ENCODE results near the gene IMP4.

The IMP4 gene

GRCh38 chr2:130365075-130365474 is 22.4 kb downstream of the IMP4 start:
- H3F3A ChIP-seq (ENCODE audit: insufficient read depth, low read length): no peaks in the 10 kb centered on the region
- no peak overlapping the region for H3K4me3 ChIP-seq (ENCODE audit: low read length)
- no peak for TF ChIP-seq EZH2phosphoT487 (IDR thresholded peaks at IDR 0.05; ENCODE audit: low read length)
- TF ChIP-seq EZH2 (optimal IDR thresholded peaks at IDR 0.05; ENCODE audit: low read depth, low read length): no peak
- no peak for TF ChIP-seq CTCF (IDR thresholded peaks at IDR 0.05; ENCODE audit: low read length)
- no peak overlapping the region for H3K9ac ChIP-seq (ENCODE audit: low read length)
- H3K9me3 ChIP-seq (replicated peaks; ENCODE audit: insufficient read depth, low read length): no peaks in the 10 kb centered on the region
- H3K4me1 ChIP-seq (ENCODE audit: low read length): no peaks in the 10 kb centered on the region
- no peak overlapping the region for H2AFZ ChIP-seq (ENCODE audit: low read length)
- H3K27me3 ChIP-seq (replicated peaks; ENCODE audit: insufficient read depth, low read length): no peaks in the 10 kb centered on the region
- no peak for DNase-seq
- no peaks in the 10 kb centered on the region for H3K79me2 ChIP-seq (ENCODE audit: low read length)
- H3K27ac ChIP-seq (ENCODE audit: low read length): no peak overlapping the region
- no peaks in the 10 kb centered on the region for H4K20me1 ChIP-seq (ENCODE audit: insufficient read depth, low read length)
- H3K4me2 ChIP-seq (ENCODE audit: low read depth, low read length): no peak overlapping the region
- H3K36me3 ChIP-seq (replicated peaks; ENCODE audit: insufficient read depth, low read length): no peaks in the 10 kb centered on the region
- no peaks in the 10 kb centered on the region for H3K9me2 ChIP-seq (replicated peaks; ENCODE audit: insufficient read depth, low read length)

- no peaks in the 10 kb centered on the region for H3F3A ChIP-seq (ENCODE audit: insufficient read depth, low read length)
- no peak overlapping the region for H2AFZ ChIP-seq (ENCODE audit: low read length)
- no peak for DNase-seq
- no peak for TF ChIP-seq CTCF (IDR thresholded peaks at IDR 0.05; ENCODE audit: low read length)
- TF ChIP-seq EZH2 (optimal IDR thresholded peaks at IDR 0.05; ENCODE audit: low read depth, low read length): no peak
- no peak for TF ChIP-seq EZH2phosphoT487 (IDR thresholded peaks at IDR 0.05; ENCODE audit: low read length)
- no peak overlapping the region for H3K27ac ChIP-seq (ENCODE audit: low read length)
- no peak overlapping the region for H3K4me2 ChIP-seq (ENCODE audit: low read depth, low read length)
- no peaks in the 10 kb centered on the region for H3K9me2 ChIP-seq (replicated peaks; ENCODE audit: insufficient read depth, low read length)
- no peaks in the 10 kb centered on the region for H3K9me3 ChIP-seq (replicated peaks; ENCODE audit: insufficient read depth, low read length)
- no peak overlapping the region for H3K4me3 ChIP-seq (ENCODE audit: low read length)
- H4K20me1 ChIP-seq (ENCODE audit: insufficient read depth, low read length): no peaks in the 10 kb centered on the region
- no peaks in the 10 kb centered on the region for H3K79me2 ChIP-seq (ENCODE audit: low read length)
- no peaks in the 10 kb centered on the region for H3K27me3 ChIP-seq (replicated peaks; ENCODE audit: insufficient read depth, low read length)
- H3K4me1 ChIP-seq (ENCODE audit: low read length): no peaks in the 10 kb centered on the region
- H3K9ac ChIP-seq (ENCODE audit: low read length): no peak overlapping the region
- H3K36me3 ChIP-seq (replicated peaks; ENCODE audit: insufficient read depth, low read length): no peaks in the 10 kb centered on the region
These were observed 23.3 kb downstream of the IMP4 start for GRCh38 chr2:130365963-130366362.

GRCh38 chr2:130366720-130367119 is 24.0 kb downstream of the IMP4 start:
- Histone ChIP-seq H3K27ac (ENCODE audit: low read length) (no peak overlapping the region), H4K20me1 (ENCODE audit: insufficient read depth, low read length) (no peaks in the 10 kb centered on the region), H3K9ac (ENCODE audit: low read length) (no peak overlapping the region), H2AFZ (ENCODE audit: low read length) (no peak overlapping the region), H3F3A (ENCODE audit: insufficient read depth, low read length) (no peaks in the 10 kb centered on the region), H3K9me2 (replicated peaks; ENCODE audit: insufficient read depth, low read length) (no peaks in the 10 kb centered on the region), H3K4me2 (ENCODE audit: low read depth, low read length) (no peak overlapping the region), H3K27me3 (replicated peaks; ENCODE audit: insufficient read depth, low read length) (no peaks in the 10 kb centered on the region), H3K4me1 (ENCODE audit: low read length) (no peaks in the 10 kb centered on the region; the same call in 1 of the 2 replicates), H3K4me3 (ENCODE audit: low read length) (no peak overlapping the region), H3K9me3 (replicated peaks; ENCODE audit: insufficient read depth, low read length) (no peaks in the 10 kb centered on the region), H3K36me3 (replicated peaks; ENCODE audit: insufficient read depth, low read length) (no peaks in the 10 kb centered on the region), H3K79me2 (ENCODE audit: low read length) (0 out of 2 replicates have a peak, but pooled peaks cover under 1% of the 10 kb centered on the region)
- TF ChIP-seq EZH2phosphoT487 (IDR thresholded peaks at IDR 0.05; ENCODE audit: low read length) (no peak), EZH2 (optimal IDR thresholded peaks at IDR 0.05; ENCODE audit: low read depth, low read length) (no peak), CTCF (IDR thresholded peaks at IDR 0.05; ENCODE audit: low read length) (no peak)
- no peak for DNase-seq
